HG02763 (cell line): ENCODE measurements around the gene AEBP2.

ENCODE experiments used
- ATAC-seq: cut with Tn5 transposase; IDR thresholded peaks from one replicate; pipeline ENCODE4 v1.9.1; 2021; ENCODE audit warnings: mild to moderate bottlenecking, moderate library complexity; ENCODE audit not compliant: unreplicated experiment

AEBP2 gene

DNA sequence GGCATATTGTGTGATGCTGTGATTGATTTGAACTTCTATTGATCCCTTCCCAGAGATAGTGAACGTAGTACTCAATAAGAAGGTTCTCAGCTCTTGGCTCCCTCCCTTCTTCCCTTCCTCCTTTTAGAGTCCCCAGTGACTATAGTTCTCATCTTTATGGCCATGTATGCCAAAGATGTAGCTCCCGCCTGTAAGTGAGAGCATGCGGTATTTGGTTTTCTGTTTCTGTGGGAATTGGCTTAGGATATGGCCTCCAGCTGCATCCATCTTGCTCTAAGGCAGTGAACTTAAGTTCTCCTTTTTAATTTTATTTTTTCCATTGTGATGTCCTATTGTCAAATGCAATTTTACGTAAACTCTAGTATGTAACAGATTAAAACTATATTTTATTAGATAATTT is 109.5 kb downstream of the AEBP2 start:
- ATAC-seq, result no peak

DNA sequence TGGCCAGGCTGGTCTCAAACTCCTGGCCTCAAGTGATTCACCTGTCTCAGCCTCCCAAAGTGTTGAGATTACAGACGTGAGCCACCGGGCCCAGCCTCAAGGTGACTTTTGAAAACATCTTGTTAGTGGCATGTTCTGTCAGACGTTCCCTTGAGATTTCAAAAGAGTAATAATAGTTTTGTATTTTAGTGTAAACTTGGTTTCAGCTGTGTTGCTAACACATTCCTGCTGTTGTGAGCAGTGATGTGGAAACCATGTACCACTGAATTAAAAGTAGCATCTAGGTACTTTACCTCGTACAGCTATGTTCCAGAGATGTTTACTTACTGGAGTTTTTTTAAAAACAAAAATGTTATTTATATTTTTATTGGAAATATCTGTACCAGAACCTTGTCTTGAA is 111.3 kb downstream of the AEBP2 start:
- ATAC-seq, result no peak

DNA sequence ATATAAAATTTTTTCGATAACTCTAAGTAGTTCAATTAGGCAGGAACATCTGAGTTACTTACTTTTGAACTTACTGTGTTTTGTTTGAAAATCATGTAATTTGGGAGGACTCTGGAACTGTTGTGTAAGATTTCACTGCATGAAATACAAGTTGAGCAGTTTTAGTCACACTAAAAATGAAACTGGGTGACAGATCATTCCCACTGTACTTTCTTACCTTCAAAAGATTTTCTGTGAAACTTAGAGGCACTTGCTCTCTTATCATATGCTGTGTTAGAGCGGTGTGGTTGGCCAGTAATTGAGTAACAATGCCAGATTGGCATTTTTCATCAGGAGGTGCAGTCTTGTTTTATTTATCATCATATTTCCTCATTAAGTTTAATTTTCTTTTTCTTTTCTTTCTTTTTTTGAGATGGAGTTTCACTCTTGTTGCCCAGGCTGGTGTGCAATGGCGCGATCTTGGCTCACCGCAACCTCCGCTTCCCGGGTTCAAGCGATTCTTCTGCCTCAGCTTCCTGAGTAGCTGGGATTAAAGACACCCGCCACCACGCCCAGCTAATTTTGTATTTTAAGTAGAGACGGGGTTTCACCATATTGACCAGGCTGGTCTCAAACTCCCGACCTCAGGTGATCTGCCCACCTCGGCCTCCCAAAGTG is 113.3 kb downstream of the AEBP2 start:
- peak; percentile 61 for ATAC-seq

DNA sequence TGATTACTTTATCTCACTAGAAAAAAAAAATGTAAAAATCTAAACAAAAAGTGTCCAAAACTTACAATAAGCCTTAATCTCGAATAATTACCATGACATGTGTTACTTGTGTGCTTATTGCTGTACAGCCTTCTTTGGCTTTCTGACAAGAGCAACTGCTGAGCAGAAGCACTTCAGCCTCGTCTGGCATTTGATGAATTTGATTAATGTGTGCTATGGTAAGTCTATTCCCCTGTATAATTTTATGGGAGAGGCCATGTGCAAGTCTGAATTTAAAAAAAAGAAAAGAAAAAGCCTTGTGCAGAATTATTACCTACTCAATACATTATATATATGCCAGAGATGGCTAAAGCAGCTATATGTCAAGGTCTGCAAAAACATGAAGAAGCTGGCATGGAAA is 113.9 kb downstream of the AEBP2 start:
- ATAC-seq, result no peak

DNA sequence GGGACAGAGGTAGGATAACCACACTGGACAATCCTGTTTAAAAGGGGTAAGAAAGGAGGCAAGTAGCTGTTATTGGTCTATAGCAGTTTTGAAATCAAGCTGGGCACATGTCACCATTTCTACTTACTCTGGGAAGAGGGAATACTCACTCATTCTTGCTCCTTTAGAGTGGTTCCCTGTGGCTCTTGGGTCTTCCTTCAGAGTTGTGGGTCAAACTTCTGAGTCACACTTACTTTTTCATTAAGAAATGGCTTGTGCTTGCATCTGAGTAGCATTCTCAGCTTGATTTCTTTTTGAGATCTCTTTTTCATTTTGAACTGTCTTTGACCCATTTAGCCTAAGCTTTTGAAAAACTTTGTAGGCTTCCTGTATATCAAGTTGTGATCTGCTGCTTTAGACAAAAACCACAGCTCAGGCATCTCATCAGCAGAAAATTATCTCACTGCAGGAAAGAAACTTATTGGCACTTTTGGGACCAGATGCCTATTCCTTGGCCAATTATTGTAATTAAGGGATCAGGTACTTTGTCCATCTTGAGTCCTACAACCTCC is 122.2 kb downstream of the AEBP2 start:
- no peak for ATAC-seq
